Astrocyte of the spinal cord (primary cell): Measurements from ENCODE around the gene TPBGL.

Source experiments
- DNase-seq: peaks from one replicate; pipeline ENCODE4 v3.0.0; 2011; ENCODE audit warnings: low read depth, low spot score
- H3K4me3 ChIP-seq: 2 replicates; pipeline ENCODE4 v1.5.1; 2011; ENCODE audit warnings: low read depth, mild to moderate bottlenecking, low read length, moderate library complexity
- CTCF ChIP-seq: IDR thresholded peaks from 2 replicates; pipeline ENCODE4 v1.5.1; 2012; ENCODE audit warnings: low read depth, mild to moderate bottlenecking, low read length, inconsistent platforms
- in situ Hi-C: cut with HindIII; loops from 2 replicates; pipeline ENCODE4 v1.10.0; 2017; ENCODE audit warnings: low sequenced_read_pairs

Gene TPBGL

GRCh38 chr11:75196426-75196825 is 44.1 kb upstream of the TPBGL start:
- in situ Hi-C loops, result no loop called here
- DNase-seq, result no peak
- no peak overlapping the region for H3K4me3 ChIP-seq
- TF ChIP-seq CTCF, result no peak

- TF ChIP-seq CTCF, result no peak
- DNase-seq, result no peak
- in situ Hi-C loops, result no loop called here
- no peak overlapping the region for H3K4me3 ChIP-seq
Measured at GRCh38 chr11:75197512-75198277, 42.9 kb upstream of the TPBGL start.

GRCh38 chr11:75198278-75198973 is 42.1 kb upstream of the TPBGL start:
- DNase-seq, result no peak
- in situ Hi-C loops, result no loop called here
- TF ChIP-seq CTCF, result no peak
- no peak overlapping the region for H3K4me3 ChIP-seq

GRCh38 chr11:75199412-75199955 is 41.1 kb upstream of the TPBGL start:
- in situ Hi-C loops, result no loop called here
- H3K4me3 ChIP-seq, result no peak overlapping the region
- no peak for DNase-seq
- no peak for TF ChIP-seq CTCF

- in situ Hi-C loops, result no loop called here
- no peak for TF ChIP-seq CTCF
- H3K4me3 ChIP-seq, result no peak overlapping the region
- no peak for DNase-seq
Measured at GRCh38 chr11:75200051-75200450, 40.5 kb upstream of the TPBGL start.

- TF ChIP-seq CTCF, result no peak
- in situ Hi-C loops, result no loop called here
- DNase-seq, result no peak
- H3K4me3 ChIP-seq, result no peak overlapping the region
Measured at GRCh38 chr11:75200531-75200930, 40.0 kb upstream of the TPBGL start.
